Uterus (tissue), 2 donors: ENCODE results near the gene PHF2.

Experiments
- CTCF ChIP-seq, 4 experiments: fragments of 200-600 bp in 2 of 4; fragments of 450-650 bp in 2 of 4; sonication (generic) in 2 of 4; IDR thresholded peaks; one replicate each; pipeline ENCODE4 v1.5.1; 2016 to 2019; ENCODE audit warnings: antibody characterized with exemption in 4 of 4, mild to moderate bottlenecking in 2 of 4, moderate library complexity in 1 of 4
- POLR2A ChIP-seq, 2 donors: fragments of 450-650 bp; IDR thresholded peaks; one replicate each; pipeline ENCODE4 v1.6.1; 2016; ENCODE audit warnings: antibody characterized with exemption in 2 of 2, mild to moderate bottlenecking in 1 of 2, moderate library complexity in 1 of 2

GRCh38 chr9:93623753-93624152 is 47.4 kb downstream of the PHF2 start:
- no peak for TF ChIP-seq CTCF (IDR thresholded peaks at IDR 0.05)
- TF ChIP-seq POLR2A (IDR thresholded peaks at IDR 0.05) = no peak
